LNCaP clone FGC (cell line): ENCODE results near the gene PRSS38.

Experiments used
- DNase-seq: peaks from one replicate; pipeline ENCODE4 v3.0.0-alpha.2; 2011; ENCODE audit warnings: low read depth
- H3K4me3 ChIP-seq: 2 replicates; pipeline ENCODE4 v1.5.1; 2011; ENCODE audit warnings: mild to moderate bottlenecking, low read depth, low read length, control low read depth
- CTCF ChIP-seq: IDR thresholded peaks from 2 replicates; pipeline ENCODE4 v1.5.1; 2012; ENCODE audit warnings: mild to moderate bottlenecking; ENCODE audit not compliant: control insufficient read depth, insufficient read depth; ENCODE audit errors: extremely low read depth

The PRSS38 gene

GRCh38 chr1:227774051-227774731 is 41.3 kb upstream of the PRSS38 start:
- no peak for DNase-seq
- no peak overlapping the region for H3K4me3 ChIP-seq
- TF ChIP-seq CTCF: no peak

GRCh38 chr1:227774821-227775661 is 40.4 kb upstream of the PRSS38 start:
- no peak overlapping the region for H3K4me3 ChIP-seq
- DNase-seq: no peak
- TF ChIP-seq CTCF: no peak

GRCh38 chr1:227775841-227776240 is 39.6 kb upstream of the PRSS38 start:
- no peak for TF ChIP-seq CTCF
- no peak for DNase-seq
- no peak overlapping the region for H3K4me3 ChIP-seq

- DNase-seq: no peak
- no peak overlapping the region for H3K4me3 ChIP-seq
- TF ChIP-seq CTCF: no peak
These were observed 39.1 kb upstream of the PRSS38 start for GRCh38 chr1:227776331-227776771.

- DNase-seq: no peak
- TF ChIP-seq CTCF: no peak
- no peak overlapping the region for H3K4me3 ChIP-seq
These were observed 38.3 kb upstream of the PRSS38 start for GRCh38 chr1:227777156-227777555.

- TF ChIP-seq CTCF: no peak
- DNase-seq: no peak
These were observed 37.8 kb upstream of the PRSS38 start for GRCh38 chr1:227777646-227778045.

More at GRCh38 chr1:227777646-227778045, 37.8 kb upstream of the PRSS38 start:
- H3K4me3 ChIP-seq: no peak overlapping the region
